Osteoblast (primary cell): Measurements from ENCODE around the gene STUB1. TPM values are rescaled to one million over a fixed set of nuclear protein-coding genes. Genes with fewer than 3 reads are reported as not detected.
A peak's percentile ranks its signal among the peaks of the same experiment; 100 is the strongest.

Source experiments
- DNase-seq: peaks from one replicate; pipeline ENCODE4 v3.0.0; 2011; ENCODE audit warnings: low spot score, mixed read lengths; ENCODE audit not compliant: insufficient read length; ENCODE audit errors: missing footprints
- H2AFZ ChIP-seq: 2 replicates; pipeline ENCODE4 v1.6.0; 2011; ENCODE audit warnings: mild to moderate bottlenecking, low read length
- H3K27ac ChIP-seq: 2 replicates; pipeline ENCODE4 v1.5.1; 2011; ENCODE audit warnings: mild to moderate bottlenecking, low read depth, low read length, moderate library complexity
- H3K27me3 ChIP-seq: 2 replicates; pipeline ENCODE4 v1.6.0; 2012; ENCODE audit warnings: mild to moderate bottlenecking, control low read depth, inconsistent platforms, low read length, moderate library complexity; ENCODE audit not compliant: insufficient read depth
- H3K36me3 ChIP-seq: 2 replicates; pipeline ENCODE4 v1.5.1; 2011; ENCODE audit warnings: mild to moderate bottlenecking, low read length, control low read depth, moderate library complexity; ENCODE audit not compliant: insufficient read depth
- H3K4me1 ChIP-seq: 2 replicates; pipeline ENCODE4 v1.5.1; 2011; ENCODE audit warnings: mild to moderate bottlenecking, low read length, control low read depth, moderate library complexity; ENCODE audit not compliant: insufficient read depth
- H3K4me2 ChIP-seq: 2 replicates; pipeline ENCODE4 v1.6.0; 2011; ENCODE audit warnings: mild to moderate bottlenecking, low read length; ENCODE audit not compliant: insufficient read depth
- H3K4me3 ChIP-seq: fragments of 200-600 bp; sonication (generic); 3 replicates; pipeline ENCODE4 v1.5.1; 2012; ENCODE audit warnings: mild to moderate bottlenecking, low read length, inconsistent platforms; ENCODE audit not compliant: insufficient read depth
- H3K79me2 ChIP-seq: 2 replicates; pipeline ENCODE4 v1.6.0; 2012; ENCODE audit warnings: mild to moderate bottlenecking, low read length, control low read depth, inconsistent platforms; ENCODE audit not compliant: insufficient read depth
- H3K9me3 ChIP-seq: 2 replicates; pipeline ENCODE4 v1.5.1; 2011; ENCODE audit warnings: low read depth, low read length, control low read depth
- H4K20me1 ChIP-seq: 2 replicates; pipeline ENCODE4 v1.6.0; 2012; ENCODE audit warnings: mild to moderate bottlenecking, low read length, control low read depth; ENCODE audit not compliant: insufficient read depth
- total RNA-seq: library from RNA; depleted of rRNA; stranded (reverse); fragments of >200 nt; gene quantifications from 2 replicates; pipeline ENCODE4 v1.2.3, GENCODE V29; 2012
- TF ChIP-seq, protein P1 (sequence below): IDR thresholded peaks from 2 replicates; pipeline ENCODE4 v1.5.1; 2011; ENCODE audit warnings: mild to moderate bottlenecking, low read depth, low read length, moderate library complexity; ENCODE audit errors: extremely low read depth

Gene STUB1
- total RNA-seq, 1 donor: 102 TPM

DNA sequence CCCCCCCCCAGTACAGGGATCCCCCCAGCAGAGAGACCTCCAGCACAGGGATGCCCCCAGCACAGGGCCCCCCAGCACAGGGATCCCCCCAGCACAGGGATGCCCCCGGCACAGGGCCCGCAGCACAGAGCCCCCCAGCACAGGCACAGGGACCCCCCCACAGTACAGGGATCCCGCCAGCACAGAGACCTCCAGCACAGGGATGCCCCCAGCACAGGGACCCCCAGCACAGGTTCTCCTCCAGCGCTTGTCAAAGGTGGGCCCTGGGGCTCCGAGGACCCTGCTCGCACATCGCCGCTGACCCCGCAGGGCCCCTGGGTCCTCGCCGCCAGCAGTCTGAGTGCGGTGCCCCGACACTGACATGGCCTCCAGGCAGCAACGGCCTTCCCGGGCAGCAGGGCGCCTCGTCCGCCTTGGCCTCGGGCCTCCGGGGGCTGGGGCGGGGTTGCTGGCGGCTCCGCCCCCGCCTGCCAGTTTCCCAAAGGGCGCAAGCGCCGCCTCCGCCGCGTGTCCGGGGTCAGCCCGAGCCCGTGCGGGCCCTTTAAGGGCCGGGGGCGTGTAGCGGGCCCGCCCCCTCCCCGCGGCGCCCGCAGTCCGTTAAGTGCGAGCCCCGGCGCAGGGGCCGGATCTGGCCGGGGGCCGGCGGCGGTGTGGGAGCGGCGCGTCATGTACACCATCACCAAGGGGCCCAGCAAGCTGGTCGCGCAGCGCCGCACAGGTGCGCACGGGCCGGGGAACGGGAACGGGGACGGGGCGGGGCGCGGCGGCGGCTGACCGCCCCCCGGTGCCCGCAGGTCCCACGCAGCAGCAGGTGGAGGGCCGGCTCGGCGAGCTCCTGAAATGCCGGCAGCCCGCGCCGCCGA lies 38.7 kb upstream of the STUB1 start, which contains the start of gene MCRIP2:
Gene MCRIP2 (plus strand): TSS at position 503 of the 863 bp plus-strand sequence. CDS start 164 bp downstream, at position 667.
- no peaks in the 10 kb centered on the region for H3K36me3 ChIP-seq
- no peaks in the 10 kb centered on the region for H3K27me3 ChIP-seq
- peak within 1 kb of the TSS; percentile 80 for H2AFZ ChIP-seq
- peak within 1 kb of the TSS; percentile 37 for H3K27ac ChIP-seq
- H3K79me2 ChIP-seq: peaks cover 15% of the 10 kb centered on the region
- TF ChIP-seq, protein P1, sequence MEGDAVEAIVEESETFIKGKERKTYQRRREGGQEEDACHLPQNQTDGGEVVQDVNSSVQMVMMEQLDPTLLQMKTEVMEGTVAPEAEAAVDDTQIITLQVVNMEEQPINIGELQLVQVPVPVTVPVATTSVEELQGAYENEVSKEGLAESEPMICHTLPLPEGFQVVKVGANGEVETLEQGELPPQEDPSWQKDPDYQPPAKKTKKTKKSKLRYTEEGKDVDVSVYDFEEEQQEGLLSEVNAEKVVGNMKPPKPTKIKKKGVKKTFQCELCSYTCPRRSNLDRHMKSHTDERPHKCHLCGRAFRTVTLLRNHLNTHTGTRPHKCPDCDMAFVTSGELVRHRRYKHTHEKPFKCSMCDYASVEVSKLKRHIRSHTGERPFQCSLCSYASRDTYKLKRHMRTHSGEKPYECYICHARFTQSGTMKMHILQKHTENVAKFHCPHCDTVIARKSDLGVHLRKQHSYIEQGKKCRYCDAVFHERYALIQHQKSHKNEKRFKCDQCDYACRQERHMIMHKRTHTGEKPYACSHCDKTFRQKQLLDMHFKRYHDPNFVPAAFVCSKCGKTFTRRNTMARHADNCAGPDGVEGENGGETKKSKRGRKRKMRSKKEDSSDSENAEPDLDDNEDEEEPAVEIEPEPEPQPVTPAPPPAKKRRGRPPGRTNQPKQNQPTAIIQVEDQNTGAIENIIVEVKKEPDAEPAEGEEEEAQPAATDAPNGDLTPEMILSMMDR: no peak
- H3K4me3 ChIP-seq: peak within 1 kb of the TSS; percentile 83
- H3K4me2 ChIP-seq: peak within 1 kb of the TSS; percentile 86
- H4K20me1 ChIP-seq: peaks cover 3% of the 10 kb centered on the region
- H3K9me3 ChIP-seq: no peaks in the 10 kb centered on the region
- H3K4me1 ChIP-seq: peaks cover 9% of the 10 kb centered on the region
- DNase-seq: peak; percentile 100

DNA sequence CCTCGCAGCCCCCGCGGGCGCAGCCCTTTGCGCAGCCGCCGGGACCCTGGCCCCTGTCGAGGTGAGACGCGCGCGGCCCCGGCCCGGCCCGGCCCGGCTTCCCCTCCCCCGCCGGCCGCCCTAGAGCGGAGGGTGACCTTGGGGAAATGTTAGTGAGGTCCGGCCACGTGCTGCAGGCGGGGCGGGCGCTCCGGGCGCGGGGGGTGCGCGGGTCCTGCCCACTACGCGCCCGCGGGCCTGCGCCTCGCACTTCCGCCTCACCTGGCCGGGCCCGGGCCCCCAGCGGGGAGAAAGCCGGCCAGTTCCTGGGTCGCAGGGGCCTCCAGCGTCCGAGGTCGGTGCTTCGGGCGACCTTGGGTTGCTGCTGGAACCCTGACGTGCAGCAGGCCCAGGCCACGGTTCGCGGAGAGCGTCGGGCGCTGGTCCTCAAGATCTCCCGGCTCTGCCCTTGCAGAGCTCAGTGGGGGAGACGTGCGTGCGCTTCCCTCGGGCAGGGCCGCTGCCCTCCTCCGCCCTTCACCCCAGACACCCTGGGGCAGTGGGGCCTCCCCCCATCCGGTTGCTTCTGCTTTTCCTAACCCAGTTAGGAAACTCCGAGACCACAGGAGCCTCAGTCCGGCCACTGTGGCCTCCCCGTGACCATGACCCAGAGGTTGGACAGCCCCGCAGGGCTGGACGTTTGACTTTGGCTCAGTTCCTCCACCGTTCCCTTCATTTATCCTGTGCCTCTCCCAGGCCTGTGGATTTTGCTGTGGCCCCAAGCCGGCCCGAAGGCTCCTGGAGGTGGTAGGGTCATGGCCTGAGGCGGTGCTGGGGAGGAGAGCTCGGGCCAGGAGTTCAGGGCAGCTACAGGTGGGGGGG lies 37.8 kb upstream of the STUB1 start:
- H2AFZ ChIP-seq: peak overlapping the region; percentile 15
- H3K4me3 ChIP-seq: peak overlapping the region; percentile 83
- no peaks in the 10 kb centered on the region for H3K36me3 ChIP-seq
- TF ChIP-seq, protein P1: no peak
- H3K79me2 ChIP-seq: peaks cover 24% of the 10 kb centered on the region
- H3K27ac ChIP-seq: no peak overlapping the region
- no peaks in the 10 kb centered on the region for H3K27me3 ChIP-seq
- peak; percentile 96 for DNase-seq
- H3K9me3 ChIP-seq: no peaks in the 10 kb centered on the region
- H3K4me1 ChIP-seq: peaks cover 10% of the 10 kb centered on the region
- H4K20me1 ChIP-seq: peaks cover 5% of the 10 kb centered on the region
- H3K4me2 ChIP-seq: peak overlapping the region; percentile 86

DNA sequence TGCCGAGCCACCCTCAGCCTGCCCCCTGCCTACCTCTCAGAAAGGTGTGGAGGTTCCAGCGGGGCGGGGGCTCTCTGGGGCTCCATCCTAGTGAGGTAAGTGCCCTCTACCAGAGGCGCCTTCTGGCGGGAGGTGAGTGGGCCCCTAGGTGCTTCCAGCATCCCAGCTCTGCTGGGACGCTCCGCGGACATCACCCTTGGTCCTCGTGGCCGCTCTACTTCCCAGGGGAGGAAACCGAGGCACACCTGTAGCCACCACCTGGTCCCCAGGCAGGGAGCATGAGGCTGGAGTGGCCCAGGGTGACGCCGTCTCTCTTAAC lies 37.2 kb upstream of the STUB1 start:
- H3K36me3 ChIP-seq: no peaks in the 10 kb centered on the region

More for the DNA sequence above, 37.2 kb upstream of the STUB1 start:
- Histone ChIP-seq H4K20me1 (peaks cover 7% of the 10 kb centered on the region), H3K4me3 (peak overlapping the region; percentile 83), H3K9me3 (no peaks in the 10 kb centered on the region), H3K4me1 (peaks cover 14% of the 10 kb centered on the region), H3K27me3 (no peaks in the 10 kb centered on the region), H3K4me2 (peak overlapping the region; percentile 86), H3K27ac (no peak overlapping the region), H2AFZ (no peak overlapping the region), H3K79me2 (peaks cover 30% of the 10 kb centered on the region)
- TF ChIP-seq, protein P1: no peak
- no peak for DNase-seq
